ENCODE data around the gene GOLGA3.
"Not testable (repeated sequence)": the region's sequence is repeated elsewhere in the genome, so short reads cannot be mapped to it uniquely, and the experiment has no call there.

GOLGA3 gene

GRCh38 chr12:132812631-132813305 lies 15.9 kb downstream of the GOLGA3 start:
- intact Hi-C loops (cut with DNase I; ENCODE audit: low total_unique reads) = no loop called here
- DNase-seq = no peak
- no peak for TF ChIP-seq CTCF (IDR thresholded peaks at IDR 0.05)
- no peaks in the 10 kb centered on the region for H3K4me1 ChIP-seq
- H3K4me3 ChIP-seq = no peak overlapping the region
- H3K27ac ChIP-seq = no peak overlapping the region
- peaks cover 63 to 90% (median 72%) of the 10 kb centered on the region in 3 donors for H3K36me3 ChIP-seq
- no peaks in the 10 kb centered on the region for H3K27me3 ChIP-seq
- no peaks in the 10 kb centered on the region for H3K9me3 ChIP-seq

- H3K27ac ChIP-seq; H3K9me3 ChIP-seq; H3K27me3 ChIP-seq; intact Hi-C loops (cut with DNase I; ENCODE audit: low total_unique reads); H3K4me1 ChIP-seq; H3K4me3 ChIP-seq: not testable (repeated sequence)
- peak in 1 of 2 experiments; percentile 23 for TF ChIP-seq CTCF (IDR thresholded peaks at IDR 0.05)
- peaks cover 59 to 96% (median 74%) of the 10 kb centered on the region in 3 donors for H3K36me3 ChIP-seq
- DNase-seq = peak in 1 of 2 donors; percentile 31
Measured at GRCh38 chr12:132809391-132809790, 19.3 kb downstream of the GOLGA3 start.

- no peak for TF ChIP-seq CTCF (IDR thresholded peaks at IDR 0.05)
- H3K27ac ChIP-seq = no peak overlapping the region
- peaks cover 61 to 95% (median 77%) of the 10 kb centered on the region in 3 donors for H3K36me3 ChIP-seq
- H3K27me3 ChIP-seq = no peaks in the 10 kb centered on the region
- no peak overlapping the region for H3K4me3 ChIP-seq
- H3K4me1 ChIP-seq = no peaks in the 10 kb centered on the region
- DNase-seq = no peak
- intact Hi-C loops (cut with DNase I; ENCODE audit: low total_unique reads) = no loop called here
- H3K9me3 ChIP-seq = no peaks in the 10 kb centered on the region
Measured at GRCh38 chr12:132807295-132808092, 21.2 kb downstream of the GOLGA3 start.

- peaks cover 61 to 95% (median 78%) of the 10 kb centered on the region in 3 donors for H3K36me3 ChIP-seq
- no peaks in the 10 kb centered on the region for H3K27me3 ChIP-seq
- H3K27ac ChIP-seq = no peak overlapping the region
- intact Hi-C loops (cut with DNase I; ENCODE audit: low total_unique reads) = no loop called here
- H3K4me3 ChIP-seq = no peak overlapping the region
- no peak for TF ChIP-seq CTCF (IDR thresholded peaks at IDR 0.05)
- no peaks in the 10 kb centered on the region for H3K4me1 ChIP-seq
- no peak for DNase-seq
- H3K9me3 ChIP-seq = no peaks in the 10 kb centered on the region
Measured at GRCh38 chr12:132806857-132807256, 21.8 kb downstream of the GOLGA3 start.

- Histone ChIP-seq H3K36me3 (peaks cover 76 to 97% (median 88%) of the 10 kb centered on the region in 3 donors), H3K27me3 (no peaks in the 10 kb centered on the region), H3K9me3 (no peaks in the 10 kb centered on the region), H3K27ac (no peak overlapping the region), H3K4me3 (no peak overlapping the region), H3K4me1 (no peaks in the 10 kb centered on the region)
- intact Hi-C loops (cut with DNase I; ENCODE audit: low total_unique reads) = no loop called here
- DNase-seq = no peak
- no peak for TF ChIP-seq CTCF (IDR thresholded peaks at IDR 0.05)
Measured at GRCh38 chr12:132804426-132804861, 24.2 kb downstream of the GOLGA3 start.

All from tibial artery (tissue), 4 donors.